ENCODE results near the gene ASRGL1.

GRCh38 chr11:62439785-62440602 lies 102.7 kb downstream of the ASRGL1 start:
- TF ChIP-seq CTCF (IDR thresholded peaks at IDR 0.05; ENCODE audit: poor library complexity): no peak
- TF ChIP-seq EZH2 (IDR thresholded peaks at IDR 0.05; ENCODE audit: borderline replicate concordance): no peak
